ENCODE results near the gene DNAJC27.

- TF ChIP-seq, protein P1, sequence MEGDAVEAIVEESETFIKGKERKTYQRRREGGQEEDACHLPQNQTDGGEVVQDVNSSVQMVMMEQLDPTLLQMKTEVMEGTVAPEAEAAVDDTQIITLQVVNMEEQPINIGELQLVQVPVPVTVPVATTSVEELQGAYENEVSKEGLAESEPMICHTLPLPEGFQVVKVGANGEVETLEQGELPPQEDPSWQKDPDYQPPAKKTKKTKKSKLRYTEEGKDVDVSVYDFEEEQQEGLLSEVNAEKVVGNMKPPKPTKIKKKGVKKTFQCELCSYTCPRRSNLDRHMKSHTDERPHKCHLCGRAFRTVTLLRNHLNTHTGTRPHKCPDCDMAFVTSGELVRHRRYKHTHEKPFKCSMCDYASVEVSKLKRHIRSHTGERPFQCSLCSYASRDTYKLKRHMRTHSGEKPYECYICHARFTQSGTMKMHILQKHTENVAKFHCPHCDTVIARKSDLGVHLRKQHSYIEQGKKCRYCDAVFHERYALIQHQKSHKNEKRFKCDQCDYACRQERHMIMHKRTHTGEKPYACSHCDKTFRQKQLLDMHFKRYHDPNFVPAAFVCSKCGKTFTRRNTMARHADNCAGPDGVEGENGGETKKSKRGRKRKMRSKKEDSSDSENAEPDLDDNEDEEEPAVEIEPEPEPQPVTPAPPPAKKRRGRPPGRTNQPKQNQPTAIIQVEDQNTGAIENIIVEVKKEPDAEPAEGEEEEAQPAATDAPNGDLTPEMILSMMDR (conservative IDR thresholded peaks at IDR 0.05), result no peak
- no peak for TF ChIP-seq EZH2 (IDR thresholded peaks at IDR 0.05; ENCODE audit: low read depth)
Observed at GRCh38 chr2:24923106-24923505, 48.6 kb downstream of the DNAJC27 start.
